Measurements from ENCODE around the gene DCAF15. TPM values are rescaled to one million over a fixed set of nuclear protein-coding genes. Genes with fewer than 3 reads are reported as not detected.
A peak's percentile ranks its signal among the peaks of the same experiment; 100 is the strongest.
"Not testable (repeated sequence)": the region's sequence is repeated elsewhere in the genome, so short reads cannot be mapped to it uniquely, and the experiment has no call there.

DCAF15 gene
- total and polyA plus RNA-seq, 8 donors, result 7.8 to 50.7 (median 12.3) TPM

DNA sequence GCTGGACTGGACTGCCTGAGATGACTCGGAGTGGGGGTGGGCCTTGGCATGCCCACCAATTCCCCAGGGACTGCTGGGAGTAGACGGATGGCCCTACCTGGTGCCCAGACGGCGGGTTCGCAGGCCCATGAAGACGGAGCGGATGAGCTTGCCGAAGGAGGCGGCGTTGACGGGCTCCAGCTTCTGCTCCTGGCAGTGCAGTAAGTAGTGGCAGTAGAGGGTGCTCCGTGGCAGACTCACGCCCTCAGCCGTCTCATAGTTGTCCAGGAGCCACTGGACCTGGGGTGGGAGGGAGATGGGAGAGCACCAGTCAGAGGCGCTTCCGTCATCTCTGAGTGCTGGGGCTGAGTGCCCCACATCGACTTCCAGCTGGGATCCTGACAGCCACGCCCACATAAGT, 17.6 kb downstream of the DCAF15 start:
- no peak for FAIRE-seq
- Histone ChIP-seq H3K4me1 (no peaks in the 10 kb centered on the region), H3K27me3 (no peaks in the 10 kb centered on the region), H3K36me3 (peaks cover 0 to 42% (median 20%) of the 10 kb centered on the region in 3 donors), H3K9me3 (no peaks in the 10 kb centered on the region), H3K27ac (no peak overlapping the region), H3K4me3 (no peak overlapping the region)
- 92 to 93% methylated on average over 18 of the region's 18 CpGs for WGBS, 2 donors
- TF ChIP-seq CTCF (IDR thresholded peaks at IDR 0.05), result no peak
- ATAC-seq, result no peak
- DNase-seq, result peak in 1 of 6 donors; percentile 65
- intact Hi-C loops (cut with DNase I), result no loop called here

GRCh38 chr19:13971868-13972267, 19.6 kb downstream of the DCAF15 start:
- H3K4me3 ChIP-seq; H3K27ac ChIP-seq; FAIRE-seq; H3K27me3 ChIP-seq; intact Hi-C loops (cut with DNase I); DNase-seq; H3K4me1 ChIP-seq; H3K9me3 ChIP-seq; ATAC-seq: not testable (repeated sequence)
- H3K36me3 ChIP-seq, result peaks cover 0 to 40% (median 9%) of the 10 kb centered on the region in 3 donors
- 90 to 91% methylated on average over 15 of the region's 15 CpGs for WGBS, 2 donors

- Histone ChIP-seq H3K4me1 (no peaks in the 10 kb centered on the region), H3K36me3 (peaks cover 0 to 33% (median 5%) of the 10 kb centered on the region in 3 donors), H3K9me3 (no peaks in the 10 kb centered on the region), H3K27ac (no peak overlapping the region), H3K4me3 (no peak overlapping the region), H3K27me3 (no peaks in the 10 kb centered on the region)
- FAIRE-seq (no peak), ATAC-seq (peak in 1 of 4 donors; percentile 23), DNase-seq (no peak)
- TF ChIP-seq CTCF (IDR thresholded peaks at IDR 0.05), result no peak
- WGBS, 2 donors, result 92 to 95% methylated on average over 37 of the region's 37 CpGs
- intact Hi-C loops (cut with DNase I), result no loop called here
These were observed 20.3 kb downstream of the DCAF15 start for GRCh38 chr19:13972368-13973155.

GRCh38 chr19:13973479-13973878, 21.2 kb downstream of the DCAF15 start:
- H3K36me3 ChIP-seq, result peaks cover 0 to 24% (median 3%) of the 10 kb centered on the region in 3 donors
- H3K9me3 ChIP-seq; H3K4me3 ChIP-seq; DNase-seq; intact Hi-C loops (cut with DNase I); H3K27ac ChIP-seq; ATAC-seq; H3K27me3 ChIP-seq; H3K4me1 ChIP-seq; FAIRE-seq: not testable (repeated sequence)
- 95 to 96% methylated on average over 3 of the region's 3 CpGs for WGBS, 2 donors

GRCh38 chr19:13974073-13974472, 21.8 kb downstream of the DCAF15 start:
- Histone ChIP-seq H3K36me3 (peaks cover 0 to 19% (median 0%) of the 10 kb centered on the region in 3 donors), H3K27me3 (no peaks in the 10 kb centered on the region), H3K27ac (no peak overlapping the region), H3K9me3 (no peaks in the 10 kb centered on the region), H3K4me1 (no peaks in the 10 kb centered on the region), H3K4me3 (no peak overlapping the region)
- TF ChIP-seq CTCF (IDR thresholded peaks at IDR 0.05), result no peak
- DNase-seq (no peak), FAIRE-seq (no peak), ATAC-seq (peak in 3 of 4 donors; percentile 23 to 64 (median 35))
- intact Hi-C loops (cut with DNase I), result no loop called here
- WGBS, 2 donors, result 73 to 78% methylated on average over 12 of the region's 12 CpGs

GRCh38 chr19:13975870-13976269, 23.6 kb downstream of the DCAF15 start:
- 89 to 93% methylated on average over 11 of the region's 11 CpGs for WGBS, 2 donors
- Histone ChIP-seq H3K4me3 (no peak overlapping the region), H3K27ac (no peak overlapping the region), H3K4me1 (no peaks in the 10 kb centered on the region), H3K9me3 (no peaks in the 10 kb centered on the region), H3K27me3 (no peaks in the 10 kb centered on the region), H3K36me3 (peaks cover 0 to 10% (median 0%) of the 10 kb centered on the region in 3 donors)
- DNase-seq (no peak), FAIRE-seq (no peak), ATAC-seq (no peak)
- intact Hi-C loops (cut with DNase I), result no loop called here
- no peak for TF ChIP-seq CTCF (IDR thresholded peaks at IDR 0.05)

All from pancreas (tissue), 10 donors.